Left colon (tissue), 2 donors: Measurements from ENCODE around the gene TSR3. TPM values are rescaled to one million over a fixed set of nuclear protein-coding genes. Genes with fewer than 3 reads are reported as not detected.

ENCODE experiments used
- ATAC-seq: fragments of 200-7000 bp; cut with Tn5 transposase; one replicate; pipeline ENCODE4 v1.9.1; 2020; ENCODE audit warnings: mild to moderate bottlenecking, moderate library complexity
- DNase-seq, 2 donors: peaks; one replicate each; pipeline ENCODE4 v3.0.0-alpha.2; 2020
- intact Hi-C, 2 donors: fragments of 100-400 bp; cut with DNase I in 1 of 2; cut with micrococcal nuclease in 1 of 2; formaldehyde crosslinking; loops; one replicate each; pipeline versions ENCODE4 v1.11.2 to v1.14.0; 2022; cut with DNase I, micrococcal nuclease
- total RNA-seq, 2 donors: library from RNA; stranded (reverse); fragmentation: NEBNext Ultra II Directional; extraction: Animal tissue kit (Norgen Biotek cat#: 25700); gene quantifications; one replicate each; pipeline ENCODE4 v1.2.1, GENCODE V29; 2021
- donor health status: DM: no; HTN: no; CAD: no.
- donor health status: DM: yes; HTN: yes; CAD: no.

Gene TSR3
- total RNA-seq, 2 donors from 2014 or later, result 50.7 to 54.4 TPM

- intact Hi-C loops, result no loop called here
- ATAC-seq, result peak; percentile 75
- DNase-seq, result peak; percentile 60 to 71
These were observed 27.2 kb upstream of the TSR3 start for GRCh38 chr16:1378804-1379303.

- DNase-seq, result no peak
- intact Hi-C loops, result no loop called here
- no peak for ATAC-seq
These were observed 26.6 kb upstream of the TSR3 start for GRCh38 chr16:1378087-1378803.

- intact Hi-C loops, result no loop called here
- ATAC-seq (no peak), DNase-seq (no peak)
These were observed 25.8 kb upstream of the TSR3 start for GRCh38 chr16:1377406-1378010.

GRCh38 chr16:1375741-1376410, 24.2 kb upstream of the TSR3 start:
- ATAC-seq (no peak), DNase-seq (no peak)
- intact Hi-C loops, result no loop called here

- DNase-seq (no peak), ATAC-seq (no peak)
- intact Hi-C loops, result no loop called here
These were observed 23.6 kb upstream of the TSR3 start for GRCh38 chr16:1375298-1375640.

- intact Hi-C loops, result no loop called here
- ATAC-seq (no peak), DNase-seq (no peak)
These were observed 23.0 kb upstream of the TSR3 start for GRCh38 chr16:1374418-1375297.

GRCh38 chr16:1372292-1372950, 20.7 kb upstream of the TSR3 start:
- no peak for DNase-seq
- ATAC-seq, result no peak

GRCh38 chr16:1371054-1371978, 19.6 kb upstream of the TSR3 start:
- intact Hi-C loops, result no loop called here
- DNase-seq, result no peak
- ATAC-seq, result no peak

More at GRCh38 chr16:1372292-1372950, 20.7 kb upstream of the TSR3 start:
- intact Hi-C loops, result no loop called here

- DNase-seq (no peak), ATAC-seq (no peak)
- intact Hi-C loops, result no loop called here
These were observed 16.0 kb upstream of the TSR3 start for GRCh38 chr16:1367486-1368174.

- intact Hi-C loops, result no loop called here
- ATAC-seq (no peak), DNase-seq (no peak)
These were observed 15.1 kb upstream of the TSR3 start for GRCh38 chr16:1366712-1367299.

- ATAC-seq, result no peak
- intact Hi-C loops, result no loop called here
- no peak for DNase-seq
These were observed 14.5 kb upstream of the TSR3 start for GRCh38 chr16:1366060-1366711.

- intact Hi-C loops, result no loop called here
- DNase-seq (no peak), ATAC-seq (no peak)
These were observed 12.8 kb upstream of the TSR3 start for GRCh38 chr16:1364510-1364909.

GRCh38 chr16:1363501-1364041, 11.9 kb upstream of the TSR3 start:
- DNase-seq (peak in 1 of 2 donors; percentile 77), ATAC-seq (peak; percentile 94)
- intact Hi-C loops, result no loop called here

GRCh38 chr16:1362807-1363206, 11.1 kb upstream of the TSR3 start:
- intact Hi-C loops, result no loop called here
- no peak for DNase-seq
- ATAC-seq, result no peak

GRCh38 chr16:1361685-1362360, 10.1 kb upstream of the TSR3 start:
- intact Hi-C loops, result no loop called here
- ATAC-seq (no peak), DNase-seq (no peak)
